Measurements from ENCODE around the gene FNDC8. TPM values are rescaled to one million over a fixed set of nuclear protein-coding genes. Genes with fewer than 3 reads are reported as not detected.

FNDC8 gene
- total RNA-seq, 3 donors from 2014 or later: not detected

DNA sequence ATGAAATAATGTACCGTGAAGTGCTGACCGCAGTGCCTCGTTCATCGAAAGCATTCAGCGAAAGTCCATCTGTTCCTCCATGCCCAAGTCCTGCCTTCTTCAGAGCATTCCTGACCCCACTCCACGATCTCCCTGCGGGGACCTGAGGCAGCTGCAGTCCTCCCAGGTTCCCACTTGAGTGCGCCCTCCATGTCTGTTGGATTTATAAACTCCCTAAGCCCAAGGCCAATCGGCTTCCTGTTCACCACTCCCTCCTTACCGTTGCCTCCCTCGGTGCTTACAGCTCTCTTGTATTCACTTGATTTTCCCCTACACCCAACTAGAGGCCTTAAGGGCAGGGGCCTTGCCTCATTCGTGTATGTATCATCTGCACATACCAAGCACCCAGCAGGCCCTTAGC lies 4.6 kb upstream of the FNDC8 start:
- no peak overlapping the region for H3K4me3 ChIP-seq
- intact Hi-C loops (cut with DNase I; ENCODE audit: low total_unique reads): loop anchor here (10.0 kb wide), 1 partner anchor 572 kb away; no protein-coding TSS in a partner anchor
- TF ChIP-seq POLR2AphosphoS5 (IDR thresholded peaks at IDR 0.05): no peak
- no peak for TF ChIP-seq POLR2A (IDR thresholded peaks at IDR 0.05)
- TF ChIP-seq, protein P1, sequence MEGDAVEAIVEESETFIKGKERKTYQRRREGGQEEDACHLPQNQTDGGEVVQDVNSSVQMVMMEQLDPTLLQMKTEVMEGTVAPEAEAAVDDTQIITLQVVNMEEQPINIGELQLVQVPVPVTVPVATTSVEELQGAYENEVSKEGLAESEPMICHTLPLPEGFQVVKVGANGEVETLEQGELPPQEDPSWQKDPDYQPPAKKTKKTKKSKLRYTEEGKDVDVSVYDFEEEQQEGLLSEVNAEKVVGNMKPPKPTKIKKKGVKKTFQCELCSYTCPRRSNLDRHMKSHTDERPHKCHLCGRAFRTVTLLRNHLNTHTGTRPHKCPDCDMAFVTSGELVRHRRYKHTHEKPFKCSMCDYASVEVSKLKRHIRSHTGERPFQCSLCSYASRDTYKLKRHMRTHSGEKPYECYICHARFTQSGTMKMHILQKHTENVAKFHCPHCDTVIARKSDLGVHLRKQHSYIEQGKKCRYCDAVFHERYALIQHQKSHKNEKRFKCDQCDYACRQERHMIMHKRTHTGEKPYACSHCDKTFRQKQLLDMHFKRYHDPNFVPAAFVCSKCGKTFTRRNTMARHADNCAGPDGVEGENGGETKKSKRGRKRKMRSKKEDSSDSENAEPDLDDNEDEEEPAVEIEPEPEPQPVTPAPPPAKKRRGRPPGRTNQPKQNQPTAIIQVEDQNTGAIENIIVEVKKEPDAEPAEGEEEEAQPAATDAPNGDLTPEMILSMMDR (IDR thresholded peaks at IDR 0.05): no peak
- no peaks in the 10 kb centered on the region for H3K27me3 ChIP-seq
- H3K9me3 ChIP-seq: no peaks in the 10 kb centered on the region
- H3K27ac ChIP-seq: no peak overlapping the region
- H3K36me3 ChIP-seq: no peaks in the 10 kb centered on the region
- DNase-seq (ENCODE audit: low spot score in 2 of 2): no peak
- H3K4me1 ChIP-seq: no peaks in the 10 kb centered on the region

GRCh38 chr17:35117984-35118383 lies 3.4 kb upstream of the FNDC8 start:
- H3K36me3 ChIP-seq: no peaks in the 10 kb centered on the region
- H3K4me1 ChIP-seq: no peaks in the 10 kb centered on the region
- TF ChIP-seq POLR2AphosphoS5 (IDR thresholded peaks at IDR 0.05) (no peak), POLR2A (IDR thresholded peaks at IDR 0.05) (no peak)
- TF ChIP-seq, protein P1 (IDR thresholded peaks at IDR 0.05): no peak
- DNase-seq (ENCODE audit: low spot score in 2 of 2): no peak
- intact Hi-C loops (cut with DNase I; ENCODE audit: low total_unique reads): loop anchor here (10.0 kb wide), 1 partner anchor 573 kb away; no protein-coding TSS in a partner anchor
- H3K4me3 ChIP-seq: no peak overlapping the region
- no peak overlapping the region for H3K27ac ChIP-seq
- no peaks in the 10 kb centered on the region for H3K9me3 ChIP-seq
- no peaks in the 10 kb centered on the region for H3K27me3 ChIP-seq

GRCh38 chr17:35119370-35120165 lies 1.8 kb upstream of the FNDC8 start, which contains the start of gene RAD51D:
TSS of gene RAD51D (minus strand) at chr17:35119860. CDS start at chr17:35119613, 247 bp downstream.
- intact Hi-C loops (cut with DNase I; ENCODE audit: low total_unique reads): loop anchor here (10.0 kb wide), 1 partner anchor 575 kb away; no protein-coding TSS in a partner anchor
- no peaks in the 10 kb centered on the region for H3K4me1 ChIP-seq
- H3K9me3 ChIP-seq: no peaks in the 10 kb centered on the region
- no peak for TF ChIP-seq POLR2A (IDR thresholded peaks at IDR 0.05)
- TF ChIP-seq POLR2AphosphoS5 (IDR thresholded peaks at IDR 0.05): peak in 2 of 3 donors; percentile 46 to 64
- TF ChIP-seq, protein P1 (IDR thresholded peaks at IDR 0.05): peak; percentile 46 to 94 (median 61)
- H3K27me3 ChIP-seq: no peaks in the 10 kb centered on the region
- no peaks in the 10 kb centered on the region for H3K36me3 ChIP-seq
- peak; percentile 42 to 70 for DNase-seq (ENCODE audit: low spot score in 2 of 2)
- H3K27ac ChIP-seq: peak within 1 kb of the TSS; percentile 64 to 78
- peak within 1 kb of the TSS; percentile 72 to 83 (median 74) for H3K4me3 ChIP-seq

GRCh38 chr17:35127751-35128514 lies 6.5 kb downstream of the FNDC8 start:
- DNase-seq (ENCODE audit: low spot score in 2 of 2): no peak
- peak overlapping the region in 1 of 2 donors; percentile 32 for H3K27ac ChIP-seq
- no peaks in the 10 kb centered on the region for H3K27me3 ChIP-seq
- intact Hi-C loops (cut with DNase I; ENCODE audit: low total_unique reads): no loop called here
- no peaks in the 10 kb centered on the region for H3K36me3 ChIP-seq
- H3K9me3 ChIP-seq: no peaks in the 10 kb centered on the region
- no peak overlapping the region for H3K4me3 ChIP-seq
- H3K4me1 ChIP-seq: no peaks in the 10 kb centered on the region
- TF ChIP-seq POLR2AphosphoS5 (IDR thresholded peaks at IDR 0.05) (no peak), POLR2A (IDR thresholded peaks at IDR 0.05) (no peak)
- TF ChIP-seq, protein P1 (IDR thresholded peaks at IDR 0.05): no peak
